ENCODE results near the gene LRTM2.

- TF ChIP-seq CTCF (IDR thresholded peaks at IDR 0.05) (no peak), POLR2A (IDR thresholded peaks at IDR 0.05) (no peak)
These were observed 1.3 kb upstream of the LRTM2 start for GRCh38 chr12:1819050-1819449.
